HG02938 (cell line): Measurements from ENCODE around the gene SUN2.

ENCODE experiments used
- ATAC-seq: cut with Tn5 transposase; IDR thresholded peaks from one replicate; pipeline ENCODE4 v1.9.1; 2021; ENCODE audit warnings: mild to moderate bottlenecking, moderate library complexity; ENCODE audit not compliant: unreplicated experiment

SUN2 gene

GRCh38 chr22:38754751-38755154, 1.0 kb downstream of the SUN2 start:
- ATAC-seq = no peak

DNA sequence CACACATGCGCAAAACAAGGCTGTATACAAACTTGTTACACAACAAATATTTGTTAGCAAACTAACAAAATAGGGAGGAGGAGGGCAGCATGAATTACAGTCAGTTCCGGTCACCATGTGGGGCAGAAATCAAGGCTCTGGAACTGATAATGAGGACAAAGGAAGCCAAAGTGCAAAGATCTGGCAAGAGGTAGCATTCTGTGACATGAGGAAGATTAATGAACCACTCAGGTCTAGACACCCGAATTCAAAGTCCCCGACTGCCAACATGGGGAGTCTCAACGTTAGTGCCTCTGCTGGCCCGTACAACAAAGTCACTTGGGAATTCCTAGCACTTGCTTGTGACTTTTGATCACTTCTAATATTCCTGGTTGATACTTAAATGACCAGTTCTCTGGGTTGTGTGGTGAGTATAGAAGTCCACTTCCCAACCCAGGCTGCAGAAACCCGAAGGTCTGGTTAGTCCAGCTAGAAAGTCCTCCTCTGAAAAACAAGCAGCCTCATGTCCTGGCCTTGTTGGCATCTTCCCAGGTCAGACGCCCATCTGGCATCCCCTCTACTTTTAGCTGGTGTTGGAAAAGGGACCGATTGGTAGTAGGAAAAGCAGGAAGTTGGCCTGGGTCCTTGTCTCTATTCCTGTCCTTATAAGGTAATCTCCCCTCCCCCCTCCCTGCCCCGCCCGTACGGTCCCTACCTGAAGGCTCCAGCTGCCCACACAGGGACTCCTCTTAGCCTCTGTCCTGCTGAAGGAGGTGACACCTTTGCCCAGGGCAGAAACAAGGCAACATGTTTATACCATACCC, 1.6 kb downstream of the SUN2 start:
- no peak for ATAC-seq

GRCh38 chr22:38751422-38752346, 4.1 kb downstream of the SUN2 start:
- ATAC-seq = peak; percentile 39

DNA sequence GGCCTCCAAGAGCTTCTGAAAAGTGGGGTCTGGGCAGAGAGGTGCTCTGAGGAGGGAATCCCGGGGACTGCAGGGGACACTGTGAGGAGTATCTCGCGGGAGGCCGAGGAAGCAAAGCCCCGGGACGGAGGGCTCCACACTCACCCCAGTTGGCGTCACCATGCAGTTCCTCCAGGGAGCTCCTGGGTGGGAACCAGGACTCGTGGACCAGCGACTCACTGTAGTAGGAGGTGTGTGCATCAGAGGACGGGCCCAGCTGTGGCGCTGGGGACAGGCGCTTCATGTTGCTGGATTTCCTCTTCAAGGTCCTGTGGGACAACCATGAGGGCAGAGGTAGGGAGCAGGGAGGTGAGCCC, 4.8 kb downstream of the SUN2 start:
- ATAC-seq = no peak

GRCh38 chr22:38750638-38751037, 5.2 kb downstream of the SUN2 start:
- ATAC-seq = no peak

DNA sequence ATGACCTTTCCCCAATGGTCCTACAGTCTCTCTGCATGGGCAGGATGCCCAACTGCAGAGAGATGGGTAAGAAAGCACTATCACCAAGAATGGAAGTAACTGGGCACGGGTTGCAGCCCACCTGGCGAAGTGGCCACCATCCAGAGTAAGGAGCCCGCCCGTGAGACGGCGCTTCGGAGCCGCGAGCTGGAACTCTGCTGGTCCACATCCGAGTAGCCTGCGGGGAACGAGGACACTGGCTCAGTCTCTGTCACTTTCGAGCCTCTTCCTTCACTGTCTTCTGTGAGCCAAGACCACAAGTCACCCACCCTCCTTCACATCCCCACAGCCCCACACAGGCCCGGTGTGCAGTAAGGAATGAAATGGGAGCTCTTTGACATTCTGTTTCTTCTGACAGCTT, 5.7 kb downstream of the SUN2 start:
- ATAC-seq = no peak

DNA sequence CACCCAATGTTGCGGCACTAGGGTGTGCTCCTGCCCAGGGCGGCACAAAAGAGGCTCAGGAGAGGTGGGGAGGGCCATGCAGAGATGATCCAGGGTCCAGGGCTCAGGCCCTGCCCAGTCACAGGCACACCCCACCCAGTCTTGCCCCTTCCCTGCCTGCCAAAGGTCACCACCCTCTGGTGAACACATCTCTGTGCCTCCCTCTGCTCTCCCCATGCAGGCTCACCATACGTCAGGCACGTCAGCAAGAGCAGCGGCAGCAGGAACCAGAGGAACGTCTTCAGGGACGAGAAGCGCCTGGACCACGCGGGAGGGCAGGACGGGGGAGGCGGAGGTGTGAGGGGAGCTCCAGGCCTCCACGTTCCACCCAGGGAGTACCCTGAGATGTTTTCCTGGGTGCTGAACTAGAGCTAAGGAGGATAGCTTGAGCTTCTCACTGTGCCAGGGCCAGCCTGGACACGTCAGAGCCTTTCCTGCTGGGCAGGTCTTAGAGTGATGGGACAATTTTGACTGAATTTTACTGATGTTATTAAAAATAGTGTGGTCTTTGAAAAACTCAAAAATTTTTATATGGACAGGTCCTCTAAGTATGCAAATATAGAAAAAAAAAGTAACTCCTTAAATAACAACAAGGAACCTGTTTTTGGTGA, 7.2 kb downstream of the SUN2 start:
- ATAC-seq = no peak

DNA sequence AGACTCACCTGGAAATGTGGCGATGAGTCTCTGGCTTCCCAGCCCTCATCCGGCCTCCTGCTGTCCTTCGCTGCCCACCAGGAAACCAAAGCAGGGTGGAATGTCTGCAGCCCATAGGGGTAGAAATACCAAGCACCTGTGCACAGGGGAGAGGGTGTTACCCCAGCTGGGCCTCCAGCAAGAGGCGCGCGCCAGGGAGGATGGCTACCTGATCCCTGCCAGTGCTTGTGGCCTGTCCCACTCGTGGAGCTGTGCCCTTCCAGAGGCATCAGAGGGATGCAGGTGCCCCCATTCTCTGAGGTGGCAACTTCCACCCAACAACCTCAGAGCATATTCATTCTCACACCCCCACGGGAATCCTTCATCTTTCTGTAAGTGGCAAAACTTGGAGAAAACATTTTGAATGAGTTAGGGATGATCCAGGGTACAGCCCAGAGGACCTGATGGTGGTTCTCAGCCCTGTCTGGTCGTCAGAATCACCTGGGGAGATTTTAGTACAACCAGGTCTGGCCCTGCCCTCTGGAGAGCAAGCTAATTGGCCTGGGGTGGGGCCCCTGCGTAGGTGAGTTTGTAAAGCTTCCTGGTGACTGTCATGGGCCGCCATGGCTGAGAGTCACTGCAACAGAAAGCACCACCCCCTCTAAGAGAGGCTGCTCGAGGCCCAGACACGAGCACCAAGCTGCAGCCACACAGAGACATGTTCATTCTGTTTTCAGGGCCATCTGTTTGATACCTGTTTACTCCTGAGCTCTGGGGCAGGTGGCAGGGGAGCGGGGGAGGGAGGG, 9.9 kb downstream of the SUN2 start:
- no peak for ATAC-seq

- no peak for ATAC-seq
These were observed 10.8 kb downstream of the SUN2 start for GRCh38 chr22:38744981-38745380.

- ATAC-seq = no peak
These were observed 13.4 kb downstream of the SUN2 start for GRCh38 chr22:38742176-38742942.

- no peak for ATAC-seq
These were observed 14.2 kb downstream of the SUN2 start for GRCh38 chr22:38741576-38741975.

DNA sequence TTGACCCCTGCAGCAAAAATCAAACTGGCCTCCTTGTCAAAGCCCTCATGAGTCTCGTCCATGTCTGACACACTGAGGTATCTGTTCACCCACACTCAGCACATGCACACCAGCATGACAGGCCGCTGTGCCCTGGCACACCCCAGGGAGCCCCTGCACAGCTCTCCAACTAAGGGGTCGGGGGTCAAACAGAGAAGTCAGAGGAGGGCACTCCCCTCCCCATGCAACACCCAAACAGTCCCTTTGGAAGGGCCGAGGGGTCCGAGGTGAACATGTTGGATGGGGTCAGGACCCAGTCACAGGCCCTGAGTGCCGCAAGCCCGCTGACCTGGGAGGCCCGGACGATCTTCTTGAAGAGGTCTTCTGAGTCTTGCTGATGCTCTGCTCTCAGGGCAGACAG, 14.6 kb downstream of the SUN2 start:
- ATAC-seq = no peak

DNA sequence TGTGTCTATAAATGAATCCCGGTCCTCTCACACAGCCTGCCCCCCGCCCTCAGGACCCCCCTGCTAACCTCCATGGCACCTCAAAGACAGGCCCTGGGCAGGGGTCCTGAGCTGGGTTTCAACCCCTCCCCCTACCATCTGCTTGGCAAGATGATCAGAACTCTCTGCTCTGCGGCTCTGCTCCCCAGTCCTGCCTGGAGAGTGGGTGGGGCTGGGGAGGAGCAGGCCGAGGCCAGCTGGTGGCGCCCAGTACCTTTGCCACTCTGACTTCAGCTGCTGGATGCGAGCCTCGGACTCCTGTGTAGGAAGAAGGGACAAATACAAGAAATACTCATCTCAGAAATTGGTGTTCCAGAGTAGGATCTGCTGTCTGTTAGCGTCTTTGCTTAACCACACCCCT, 15.0 kb downstream of the SUN2 start:
- no peak for ATAC-seq

DNA sequence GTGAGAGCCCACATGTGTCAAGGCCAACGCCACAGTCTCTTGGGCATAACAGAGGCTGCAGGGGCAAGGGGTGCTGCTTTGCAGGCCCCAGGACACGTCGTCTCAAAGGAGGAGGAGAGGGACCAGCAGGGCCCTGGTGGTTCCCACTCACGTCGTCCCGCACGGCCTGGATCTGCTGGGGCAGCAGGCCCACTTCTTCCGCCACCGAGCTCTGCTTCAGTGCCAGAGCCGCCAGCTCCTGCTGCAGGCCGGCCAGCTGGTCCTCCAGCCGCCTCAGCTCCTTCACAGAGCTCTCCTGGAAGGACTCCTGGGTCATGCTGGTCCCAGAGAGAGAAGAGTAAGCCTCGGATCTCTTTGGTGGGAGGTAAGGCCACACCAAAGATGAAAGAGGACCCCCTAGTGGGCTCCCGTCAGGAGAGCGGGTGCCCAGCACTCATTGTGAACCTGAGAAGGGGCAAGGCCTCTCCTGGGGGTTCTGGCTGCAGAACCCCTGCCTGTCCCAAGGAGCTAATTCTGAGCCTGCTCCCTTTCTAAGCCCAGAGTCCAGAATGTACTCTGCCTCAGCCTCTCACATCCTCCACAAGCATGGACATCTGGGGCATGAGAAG, 15.6 kb downstream of the SUN2 start:
- no peak for ATAC-seq

GRCh38 chr22:38739300-38740055, 16.3 kb downstream of the SUN2 start:
- no peak for ATAC-seq

DNA sequence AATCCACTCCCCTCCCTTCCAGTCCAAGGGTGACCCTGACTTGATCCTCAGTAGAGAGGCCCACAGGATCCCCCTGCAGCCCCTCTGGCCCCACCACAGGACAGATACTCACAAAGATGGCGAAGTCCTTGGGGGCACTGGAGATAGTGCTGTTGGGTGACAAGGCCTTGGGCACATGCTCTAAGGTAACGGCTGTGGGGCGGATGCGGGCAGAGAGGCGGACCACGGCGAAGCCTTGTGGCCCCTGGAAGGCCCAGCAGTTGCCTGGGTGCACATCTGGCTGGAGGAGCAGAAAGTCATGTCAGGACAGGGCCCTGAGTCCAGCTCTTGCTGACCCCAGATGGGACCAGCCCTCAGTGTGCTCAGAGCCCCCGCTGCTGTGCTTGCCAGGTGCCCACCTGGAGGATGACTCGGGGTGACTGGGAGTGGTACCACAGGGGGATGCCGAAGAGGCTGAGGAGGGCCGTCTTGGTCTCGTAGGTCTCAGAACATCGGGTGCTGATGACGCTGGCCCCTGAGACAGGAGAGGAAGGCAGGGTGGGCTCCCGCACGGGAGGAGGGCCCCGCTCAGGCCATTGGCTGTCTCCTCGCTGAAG, 17.2 kb downstream of the SUN2 start:
- no peak for ATAC-seq

- no peak for ATAC-seq
These were observed 18.3 kb downstream of the SUN2 start for GRCh38 chr22:38737302-38738060.

DNA sequence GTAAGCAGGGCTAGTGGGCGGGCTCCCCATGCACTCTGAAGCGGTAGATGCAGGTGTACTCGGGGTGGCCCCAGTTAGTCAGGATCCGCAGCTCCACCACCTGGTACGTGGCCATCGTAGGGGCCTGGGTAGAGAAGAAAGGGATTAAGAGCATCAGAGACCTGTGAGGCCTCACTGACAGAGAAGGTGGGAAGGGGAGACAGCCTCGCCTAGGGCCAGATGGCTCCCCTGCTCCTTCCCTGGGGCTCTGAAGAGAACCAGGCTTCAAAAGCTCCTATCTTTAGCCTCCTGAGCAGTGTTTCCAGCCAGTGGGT, 19.6 kb downstream of the SUN2 start:
- no peak for ATAC-seq
